Endothelial cell of umbilical vein (primary cell): ENCODE data around the gene TTI1. TPM values are rescaled to one million over a fixed set of nuclear protein-coding genes. Genes with fewer than 3 reads are reported as not detected.

Experiments
- BruUV-seq: library from RNA; stranded (reverse); fragments of 400-500 nt; replicated peaks from 2 replicates; lab custom pipeline; 2021; lab: Mats Ljungman, UMichigan
- CTCF ChIA-PET: fragments of 300-600, 350-600 bp; sonication (Branson Sonifier 250); formaldehyde crosslinking; loops from one replicate; lab custom pipeline; 2021; ENCODE audit warnings: antibody characterized with exemption, inconsistent platforms; lab: Charles Lee
- POLR2A ChIA-PET: fragments of 300-600, 350-600 bp; sonication (Branson Sonifier 250); formaldehyde crosslinking; loops from one replicate; lab custom pipeline; 2021; ENCODE audit warnings: antibody characterized with exemption, inconsistent platforms; lab: Charles Lee
- DNase-seq: peaks from one replicate; pipeline ENCODE4 v3.0.0-alpha.2; 2011; ENCODE audit warnings: low read depth, low spot score
- FAIRE-seq: peaks from 2 replicates; lab custom pipeline; 2011; peaks lifted over from hg19 to GRCh38; lab: Jason Lieb, UNC
- H2AFZ ChIP-seq: 2 replicates; pipeline ENCODE4 v1.6.0; 2012; ENCODE audit warnings: low read depth, low read length, control low read depth, inconsistent platforms
- H3K27ac ChIP-seq: 2 replicates; pipeline ENCODE4 v1.5.1; 2011; ENCODE audit warnings: low read depth, mild to moderate bottlenecking, control low read depth, low read length, moderate library complexity; ENCODE audit not compliant: insufficient read depth
- H3K27me3 ChIP-seq, 2 experiments: 2 replicates each; pipeline versions ENCODE4 v1.6.0 to v1.6.1; 2011; ENCODE audit warnings: low read length in 2 of 2, mixed read lengths in 1 of 2; ENCODE audit not compliant: control insufficient read depth in 2 of 2, insufficient read depth in 2 of 2
- H3K36me3 ChIP-seq, 2 experiments: 2 replicates in 1 of 2; 3 replicates in 1 of 2; pipeline ENCODE4 v1.5.1; 2011; ENCODE audit warnings: low read length in 2 of 2, mild to moderate bottlenecking in 1 of 2, moderate library complexity in 1 of 2; ENCODE audit not compliant: control insufficient read depth in 2 of 2, insufficient read depth in 2 of 2; ENCODE audit errors: extremely low read depth in 1 of 2
- H3K4me1 ChIP-seq: 3 replicates; pipeline ENCODE4 v1.5.1; 2011; ENCODE audit warnings: mild to moderate bottlenecking, low read length; ENCODE audit not compliant: control insufficient read depth, insufficient read depth; ENCODE audit errors: extremely low read depth
- H3K4me2 ChIP-seq: 2 replicates; pipeline ENCODE4 v1.6.1; 2011; ENCODE audit warnings: low read length, control low read depth, mixed read lengths; ENCODE audit not compliant: insufficient read depth
- H3K4me3 ChIP-seq, 3 experiments: fragments of 200-600 bp in 1 of 3; sonication (generic), shearing (Covaris generic) in 1 of 3; replicated peaks in 1 of 3; 2 replicates each; pipeline ENCODE4 v1.5.1; 2011 to 2016; ENCODE audit warnings: control low read depth in 3 of 3, low read length in 3 of 3, mild to moderate bottlenecking in 2 of 3, inconsistent platforms in 1 of 3, low read depth in 1 of 3, moderate library complexity in 1 of 3; ENCODE audit not compliant: insufficient read depth in 1 of 3
- H3K79me2 ChIP-seq: 2 replicates; pipeline ENCODE4 v1.6.0; 2012; ENCODE audit warnings: low read length, inconsistent platforms; ENCODE audit not compliant: control insufficient read depth, insufficient read depth
- H3K9ac ChIP-seq: replicated peaks from 2 replicates; pipeline ENCODE3; 2011; ENCODE audit warnings: low read length, control low read depth; ENCODE audit not compliant: insufficient read depth; ENCODE audit errors: extremely low read depth
- H3K9me1 ChIP-seq: replicated peaks from 3 replicates; pipeline ENCODE4 v1.6.0; 2011; ENCODE audit warnings: mild to moderate bottlenecking, low read length; ENCODE audit not compliant: control insufficient read depth, insufficient read depth; ENCODE audit errors: extremely low read depth
- H3K9me3 ChIP-seq: replicated peaks from 2 replicates; pipeline ENCODE4 v1.5.1; 2012; ENCODE audit warnings: low read length, inconsistent platforms; ENCODE audit not compliant: control insufficient read depth, insufficient read depth
- H4K20me1 ChIP-seq: replicated peaks from 2 replicates; pipeline ENCODE3; 2011; ENCODE audit warnings: mild to moderate bottlenecking, low read length; ENCODE audit not compliant: control insufficient read depth, insufficient read depth; ENCODE audit errors: extremely low read depth
- EZH2 ChIP-seq: IDR thresholded peaks from 2 replicates; pipeline ENCODE4 v1.6.1; 2012; ENCODE audit warnings: borderline replicate concordance, low read depth, mild to moderate bottlenecking, moderate library complexity, low read length, inconsistent platforms; ENCODE audit not compliant: severe bottlenecking
- FOS ChIP-seq: IDR thresholded peaks from 2 replicates; pipeline ENCODE4 v1.6.1; 2011; ENCODE audit warnings: mild to moderate bottlenecking, low read length, moderate library complexity, borderline replicate concordance; ENCODE audit not compliant: insufficient read depth
- GATA2 ChIP-seq: IDR thresholded peaks from 2 replicates; pipeline ENCODE4 v1.7.0; 2011; ENCODE audit warnings: low read depth, mild to moderate bottlenecking, moderate library complexity, mixed read lengths, low read length; ENCODE audit not compliant: insufficient read length, insufficient read depth
- JUN ChIP-seq: IDR thresholded peaks from 2 replicates; pipeline ENCODE4 v1.6.1; 2011; ENCODE audit warnings: borderline replicate concordance, low read depth; ENCODE audit not compliant: insufficient read length, insufficient read depth
- MYC ChIP-seq: IDR thresholded peaks from one replicate; pipeline ENCODE4 v1.6.1; 2011; ENCODE audit warnings: mild to moderate bottlenecking, low read depth, low read length
- POLR2A ChIP-seq: IDR thresholded peaks from 2 replicates; pipeline ENCODE4 v1.6.1; 2012; ENCODE audit warnings: low read depth, mild to moderate bottlenecking, control low read depth, low read length
- POLR2AphosphoS5 ChIP-seq: IDR thresholded peaks from 2 replicates; pipeline ENCODE4 v1.6.1; 2012; ENCODE audit warnings: low read depth, mild to moderate bottlenecking, control low read depth, low read length, moderate library complexity; ENCODE audit not compliant: insufficient read depth
- dilution Hi-C: fragments of 300-500 bp; cut with MboI; formaldehyde crosslinking; loops from one replicate; pipeline ENCODE4 v1.15.0; 2019; ENCODE audit warnings: low sequenced_read_pairs; ENCODE audit not compliant: extremely low pct_ligation_motif_present
- intact Hi-C: fragments of 100-400 bp; cut with micrococcal nuclease; formaldehyde crosslinking; loops from one replicate; pipeline ENCODE4 v1.10.0; 2022
- polyA plus RNA-seq, 4 experiments: library from polyadenylated mRNA; depleted of rRNA in 3 of 4; stranded (reverse) in 3 of 4; unstranded in 1 of 4; fragments of >200 nt; gene quantifications; 2 replicates each; pipeline versions ENCODE4 v1.2.1 to v1.2.3, GENCODE V29; 2011 to 2012; ENCODE audit warnings: missing spikeins in 1 of 4
- total RNA-seq: library from RNA; stranded (reverse); gene quantifications from 2 replicates; pipeline ENCODE4 v1.2.3, GENCODE V29; 2021
- TF ChIP-seq, protein P1 (sequence below): IDR thresholded peaks from 2 replicates; pipeline ENCODE4 v1.6.1; 2011; ENCODE audit not compliant: insufficient read depth, insufficient read length
- TF ChIP-seq, protein P2 (sequence below), 2 donors: IDR thresholded peaks; 1 replicate in 1 of 2; 2 replicates in 1 of 2; pipeline ENCODE4 v1.5.1; 2011; ENCODE audit warnings: low read length in 2 of 2, mild to moderate bottlenecking in 2 of 2, moderate library complexity in 2 of 2, control low read depth in 1 of 2, inconsistent platforms in 1 of 2, low read depth in 1 of 2; ENCODE audit not compliant: insufficient read depth in 1 of 2; ENCODE audit errors: extremely low read depth in 1 of 2

TTI1 gene
- total and polyA plus RNA-seq, 2 donors (not counting 3 experiments of a cell fraction or from before 2014, with no cell fraction given) = 13.2 to 23.2 TPM

- no peaks in the 10 kb centered on the region for H3K79me2 ChIP-seq
- no peaks in the 10 kb centered on the region for H3K4me1 ChIP-seq
- DNase-seq (no peak), FAIRE-seq (no peak)
- TF ChIP-seq POLR2AphosphoS5 (no peak), FOS (no peak), MYC (no peak), GATA2 (no peak)
- TF ChIP-seq, protein P1, sequence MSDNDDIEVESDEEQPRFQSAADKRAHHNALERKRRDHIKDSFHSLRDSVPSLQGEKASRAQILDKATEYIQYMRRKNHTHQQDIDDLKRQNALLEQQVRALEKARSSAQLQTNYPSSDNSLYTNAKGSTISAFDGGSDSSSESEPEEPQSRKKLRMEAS = no peak
- POLR2A ChIA-PET = no interaction called here
- no peaks in the 10 kb centered on the region for H4K20me1 ChIP-seq
- intact Hi-C loops = no loop called here
- no peak overlapping the region for H3K9ac ChIP-seq
- no peaks in the 10 kb centered on the region for H3K9me3 ChIP-seq
- dilution Hi-C loops = no loop called here
- peaks cover 8 to 15% of the 10 kb centered on the region in 2 experiments for H3K27me3 ChIP-seq
- H3K4me3 ChIP-seq = no peak overlapping the region
- H3K36me3 ChIP-seq = no peaks in the 10 kb centered on the region
- CTCF ChIA-PET = interaction anchor here (0.9 to 1.9 kb wide), 8 partner anchors 8 to 415 kb away, joined by 3 to 6 read pairs (median 4); no protein-coding TSS in a partner anchor
- no TSS peak for BruUV-seq
- H3K27ac ChIP-seq = no peak overlapping the region
- H3K4me2 ChIP-seq = no peak overlapping the region
- no peaks in the 10 kb centered on the region for H3K9me1 ChIP-seq
- no peak overlapping the region for H2AFZ ChIP-seq
These were observed 54.0 kb downstream of the TTI1 start for GRCh38 chr20:37979021-37979985.

- peaks cover 8 to 15% of the 10 kb centered on the region in 2 experiments for H3K27me3 ChIP-seq
- no peak for DNase-seq
- H3K4me3 ChIP-seq = no peak overlapping the region
- H3K4me1 ChIP-seq = no peaks in the 10 kb centered on the region
- no peak for FAIRE-seq
- H3K79me2 ChIP-seq = no peaks in the 10 kb centered on the region
- H4K20me1 ChIP-seq = no peaks in the 10 kb centered on the region
- POLR2A ChIA-PET = no interaction called here
- H3K9ac ChIP-seq = no peak overlapping the region
- no TSS peak for BruUV-seq
- no peak overlapping the region for H3K27ac ChIP-seq
- H3K9me1 ChIP-seq = no peaks in the 10 kb centered on the region
- H2AFZ ChIP-seq = no peak overlapping the region
- no peaks in the 10 kb centered on the region for H3K9me3 ChIP-seq
- CTCF ChIA-PET = interaction anchor here (1.2 kb wide), 1 partner anchor 15 kb away, joined by 4 read pairs; no protein-coding TSS in a partner anchor
- TF ChIP-seq EZH2 (no peak), MYC (no peak), GATA2 (no peak), JUN (no peak), POLR2A (no peak), FOS (no peak)
- TF ChIP-seq, protein P2, sequence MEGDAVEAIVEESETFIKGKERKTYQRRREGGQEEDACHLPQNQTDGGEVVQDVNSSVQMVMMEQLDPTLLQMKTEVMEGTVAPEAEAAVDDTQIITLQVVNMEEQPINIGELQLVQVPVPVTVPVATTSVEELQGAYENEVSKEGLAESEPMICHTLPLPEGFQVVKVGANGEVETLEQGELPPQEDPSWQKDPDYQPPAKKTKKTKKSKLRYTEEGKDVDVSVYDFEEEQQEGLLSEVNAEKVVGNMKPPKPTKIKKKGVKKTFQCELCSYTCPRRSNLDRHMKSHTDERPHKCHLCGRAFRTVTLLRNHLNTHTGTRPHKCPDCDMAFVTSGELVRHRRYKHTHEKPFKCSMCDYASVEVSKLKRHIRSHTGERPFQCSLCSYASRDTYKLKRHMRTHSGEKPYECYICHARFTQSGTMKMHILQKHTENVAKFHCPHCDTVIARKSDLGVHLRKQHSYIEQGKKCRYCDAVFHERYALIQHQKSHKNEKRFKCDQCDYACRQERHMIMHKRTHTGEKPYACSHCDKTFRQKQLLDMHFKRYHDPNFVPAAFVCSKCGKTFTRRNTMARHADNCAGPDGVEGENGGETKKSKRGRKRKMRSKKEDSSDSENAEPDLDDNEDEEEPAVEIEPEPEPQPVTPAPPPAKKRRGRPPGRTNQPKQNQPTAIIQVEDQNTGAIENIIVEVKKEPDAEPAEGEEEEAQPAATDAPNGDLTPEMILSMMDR (IDR thresholded peaks at IDR 0.05; ENCODE audit: extremely low read depth in 1 of 2, insufficient read depth in 1 of 2, low read depth in 1 of 2, low read length in 2 of 2) = no peak
- TF ChIP-seq, protein P1 = no peak
- intact Hi-C loops (no loop called here), dilution Hi-C loops (no loop called here)
- H3K36me3 ChIP-seq = no peaks in the 10 kb centered on the region
- H3K4me2 ChIP-seq = no peak overlapping the region
These were observed 55.5 kb downstream of the TTI1 start for GRCh38 chr20:37977786-37978185.
